ENCODE measurements around the gene SSTR1.
"Not testable (repeated sequence)": the region's sequence is repeated elsewhere in the genome, so short reads cannot be mapped to it uniquely, and the experiment has no call there.

Gene SSTR1, protein sequence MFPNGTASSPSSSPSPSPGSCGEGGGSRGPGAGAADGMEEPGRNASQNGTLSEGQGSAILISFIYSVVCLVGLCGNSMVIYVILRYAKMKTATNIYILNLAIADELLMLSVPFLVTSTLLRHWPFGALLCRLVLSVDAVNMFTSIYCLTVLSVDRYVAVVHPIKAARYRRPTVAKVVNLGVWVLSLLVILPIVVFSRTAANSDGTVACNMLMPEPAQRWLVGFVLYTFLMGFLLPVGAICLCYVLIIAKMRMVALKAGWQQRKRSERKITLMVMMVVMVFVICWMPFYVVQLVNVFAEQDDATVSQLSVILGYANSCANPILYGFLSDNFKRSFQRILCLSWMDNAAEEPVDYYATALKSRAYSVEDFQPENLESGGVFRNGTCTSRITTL

DNA sequence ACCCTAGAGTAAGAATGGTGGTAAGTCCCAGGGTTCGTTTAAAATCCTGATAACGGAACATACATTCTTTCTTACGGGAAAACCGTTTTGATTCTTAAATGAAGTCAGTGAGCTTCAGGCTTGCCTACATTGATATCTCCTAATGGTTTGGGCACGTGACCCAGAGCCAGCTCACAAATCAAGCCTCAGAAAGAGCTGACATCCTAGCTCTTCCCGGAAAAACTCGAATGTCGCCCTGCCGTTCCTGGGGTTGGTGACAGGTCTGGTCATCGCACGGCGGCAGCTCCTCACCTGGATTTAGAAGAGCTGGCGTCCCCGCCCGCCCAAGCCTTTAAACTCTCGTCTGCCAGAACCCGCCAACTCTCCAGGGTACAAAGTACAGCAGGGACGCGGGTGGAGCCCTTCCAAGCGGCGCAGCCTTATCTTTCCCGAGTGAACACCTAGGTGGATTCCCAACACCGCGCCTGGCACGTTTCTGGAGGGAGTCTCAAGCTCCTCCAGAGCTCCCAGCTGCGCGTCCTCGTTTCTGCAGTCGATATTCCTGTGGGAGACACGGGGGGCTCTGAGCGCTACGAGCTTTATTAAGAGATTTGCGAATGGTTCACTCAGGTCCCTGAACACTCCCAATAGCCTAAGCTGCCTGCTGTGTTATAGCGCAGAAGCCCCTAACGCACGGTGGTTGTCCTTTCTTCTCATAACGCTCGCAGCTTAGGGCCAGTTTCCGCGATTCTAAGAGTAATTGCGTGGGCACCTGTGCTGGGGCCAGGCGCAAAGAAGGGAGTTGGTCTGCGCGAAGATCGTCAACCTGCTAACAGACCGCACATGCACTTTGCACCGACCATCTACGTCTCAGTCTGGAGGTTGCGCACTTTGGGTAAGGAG, at the start of gene SSTR1:
TSS of gene SSTR1 (plus strand) at position 169 of the 882 bp plus-strand sequence. CDS start 1,486 bp downstream, outside the sequence.
- DNase-seq, result no peak

DNA sequence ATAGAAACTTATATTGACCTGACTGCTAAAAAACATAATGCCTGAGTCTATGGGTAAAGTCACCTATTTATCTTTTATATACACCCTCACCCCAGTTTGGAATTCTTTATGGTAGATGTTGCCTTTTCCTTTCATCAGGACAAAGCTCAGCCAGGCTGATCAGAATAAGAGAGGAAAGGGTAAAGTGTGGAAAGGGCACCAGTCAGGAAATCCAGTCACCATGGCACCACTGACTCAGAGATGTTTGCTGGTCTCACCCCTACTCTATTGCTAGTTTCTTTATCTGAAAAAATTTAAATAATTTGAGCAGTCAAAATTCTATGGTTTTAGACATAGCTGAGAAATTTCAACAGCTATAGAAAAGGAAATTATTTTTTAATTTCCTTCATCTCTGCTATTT, 49.2 kb upstream of the SSTR1 start:
- DNase-seq, result no peak

DNA sequence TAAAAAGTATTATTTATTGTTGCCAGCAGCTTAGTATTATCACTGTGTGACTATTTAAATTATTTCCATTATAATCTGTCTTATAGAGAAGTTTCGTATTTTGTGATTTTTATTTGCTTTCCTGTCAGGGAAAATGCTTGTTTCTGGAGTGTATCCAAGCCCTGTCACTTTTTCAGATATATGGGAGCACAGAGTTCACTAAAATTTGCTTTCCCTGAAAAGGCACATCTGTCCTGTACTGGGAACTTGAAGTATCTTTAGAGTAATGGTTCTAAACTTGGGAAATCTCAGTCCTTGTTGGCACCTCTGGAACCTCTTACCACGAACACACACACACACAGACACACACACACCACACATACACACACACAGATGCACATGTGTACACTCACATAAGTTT, 39.3 kb upstream of the SSTR1 start:
- no peak for DNase-seq

DNA sequence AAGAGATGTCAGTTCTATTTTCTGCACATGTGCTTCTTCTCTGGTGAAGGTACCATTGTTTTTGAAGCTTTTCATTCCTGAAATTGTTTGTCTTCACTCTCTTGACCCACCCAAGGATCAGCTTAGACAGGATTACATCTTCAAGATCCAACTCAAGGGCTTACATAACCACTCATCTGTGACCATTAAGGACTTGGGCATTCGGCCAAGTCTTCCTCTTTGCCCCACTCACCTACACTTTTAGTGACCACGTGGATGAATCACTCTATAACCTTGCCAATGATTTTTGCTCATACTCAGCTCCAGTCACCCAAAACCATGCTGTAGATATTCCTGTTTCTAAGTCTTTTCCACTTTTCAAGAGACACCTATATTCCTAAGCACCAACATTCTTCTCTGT, 36.5 kb upstream of the SSTR1 start:
- DNase-seq, result peak; percentile 100

DNA sequence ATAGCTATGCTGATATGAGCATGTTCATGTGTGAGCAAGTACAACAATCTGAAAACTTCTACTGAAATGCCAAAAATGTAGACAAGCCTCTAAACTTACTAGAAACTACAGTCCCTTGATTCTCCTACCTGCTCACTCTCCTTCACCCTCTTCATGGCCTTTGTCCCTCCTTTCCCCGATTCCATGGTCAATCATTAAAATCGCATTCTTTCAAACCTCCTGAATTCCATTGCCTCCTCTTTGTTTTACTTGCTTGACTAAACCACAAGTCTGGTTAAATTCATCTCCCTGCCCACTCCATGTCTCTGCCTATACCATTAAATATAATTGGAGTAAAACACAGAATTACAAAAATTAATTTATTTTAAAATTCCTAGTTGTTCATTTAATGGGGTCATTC, 33.0 kb upstream of the SSTR1 start:
- no peak for DNase-seq

DNA sequence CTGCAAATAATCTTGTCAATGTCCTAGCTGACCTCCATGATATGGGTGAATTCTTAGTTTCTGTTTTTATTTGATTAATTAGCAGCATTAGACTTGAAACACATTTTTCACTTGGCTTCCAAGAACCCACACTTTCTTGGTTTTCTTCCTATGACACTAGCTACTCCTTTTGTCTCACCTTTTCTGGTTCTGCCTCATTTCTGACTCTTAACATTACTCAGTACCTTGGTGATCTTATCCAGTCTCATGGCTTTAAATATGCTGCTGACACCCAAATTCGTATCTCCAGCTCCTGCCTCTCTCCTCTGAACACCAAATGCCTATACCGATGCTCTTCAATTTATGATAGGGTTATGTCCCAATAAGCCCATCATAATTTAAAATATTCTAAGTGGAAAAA, 32.0 kb upstream of the SSTR1 start:
- DNase-seq, result no peak

DNA sequence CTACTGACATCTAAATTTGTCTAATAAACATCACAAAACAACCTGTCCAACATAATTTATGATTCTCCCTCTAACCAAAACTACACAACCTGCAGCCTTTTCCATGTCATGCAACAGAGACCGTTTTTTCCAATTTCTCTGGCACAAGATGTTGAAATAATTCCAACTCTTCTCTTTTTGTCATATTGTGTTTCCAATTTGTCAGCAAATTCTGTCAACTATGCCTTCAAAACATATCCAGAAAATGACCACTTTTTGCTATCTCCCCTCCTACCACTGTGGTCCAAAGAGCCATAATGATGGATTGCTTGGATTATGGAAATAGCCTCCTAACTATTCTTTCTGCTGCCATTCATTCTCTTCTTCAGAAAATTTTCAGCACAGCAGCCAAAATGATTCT, 31.3 kb upstream of the SSTR1 start:
- no peak for DNase-seq

DNA sequence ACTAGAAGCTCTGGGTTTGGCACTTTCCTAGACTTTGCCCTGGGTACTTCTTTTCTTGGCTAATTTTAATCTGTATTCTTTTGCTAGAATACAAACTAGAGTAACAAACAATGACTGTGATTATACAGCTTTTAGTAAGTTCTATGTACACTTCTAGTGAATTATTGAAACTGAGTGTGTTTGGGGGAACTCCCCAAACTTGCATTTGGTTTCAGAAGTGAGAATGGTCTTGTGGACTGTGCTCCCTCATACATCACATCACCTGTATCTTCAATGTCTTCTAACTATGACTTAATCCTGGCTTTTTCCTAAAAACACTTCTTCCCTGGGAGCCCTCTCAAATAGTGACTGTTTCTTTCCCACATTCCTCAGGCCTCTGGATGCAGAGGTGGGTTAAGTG, 23.6 kb upstream of the SSTR1 start:
- no peak for DNase-seq

DNA sequence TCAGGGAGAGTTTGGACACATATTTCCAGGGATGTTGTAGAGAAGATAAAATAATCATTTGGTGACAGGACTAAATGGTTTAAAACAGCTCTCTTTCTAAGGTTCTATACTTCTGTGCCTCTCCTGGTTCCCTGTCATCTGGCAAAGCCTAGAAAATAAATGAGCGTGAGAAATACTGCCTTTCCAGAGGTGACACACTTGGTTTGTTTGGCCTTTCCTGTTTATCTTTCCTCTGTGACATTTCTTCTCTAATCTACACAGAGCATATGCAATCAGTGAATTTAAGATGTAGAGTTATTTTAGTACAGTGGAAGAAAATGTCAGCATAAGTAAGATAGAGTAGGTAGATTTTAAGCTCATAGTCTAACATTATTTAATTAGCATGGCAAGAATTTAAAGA, 22.0 kb upstream of the SSTR1 start:
- no peak for DNase-seq

DNA sequence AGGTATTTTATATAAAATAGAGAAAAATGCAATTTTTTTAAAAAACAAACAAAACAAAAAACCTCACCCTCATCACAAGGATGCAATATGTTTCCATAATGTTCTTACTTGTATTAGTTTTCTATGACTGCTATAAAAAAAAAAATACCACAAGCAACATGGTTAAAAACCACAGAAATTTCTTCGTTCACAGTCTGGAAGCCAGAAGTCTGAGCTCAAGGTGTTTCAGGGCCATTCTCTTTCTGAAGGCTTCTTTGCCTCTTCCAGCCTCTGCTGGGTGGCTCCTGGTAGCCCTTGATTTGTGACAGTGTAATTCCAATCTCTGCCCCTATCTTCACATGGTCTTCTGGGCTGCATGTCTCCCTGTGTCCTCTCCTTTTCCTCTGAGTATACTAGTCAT, 21.5 kb upstream of the SSTR1 start:
- DNase-seq, result no peak

DNA sequence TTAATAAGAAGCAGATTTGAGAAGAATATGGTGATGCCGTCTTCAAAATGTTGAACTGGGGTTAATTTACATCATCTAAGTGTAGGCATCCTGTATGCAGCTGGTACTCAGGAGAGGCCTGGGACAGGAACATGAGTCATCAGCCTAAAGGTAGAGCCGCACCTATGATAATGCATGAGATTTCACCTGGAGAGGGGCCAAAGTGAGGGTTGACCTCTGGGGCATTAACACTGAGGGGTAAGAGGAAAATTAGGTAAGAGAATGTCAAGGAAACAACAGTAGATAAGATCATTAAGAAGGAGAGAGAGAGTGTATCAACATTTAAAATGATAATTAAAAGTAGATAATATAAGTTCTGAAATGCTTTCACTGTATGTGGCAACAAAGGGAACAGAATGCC, 20.2 kb upstream of the SSTR1 start:
- no peak for DNase-seq

DNA sequence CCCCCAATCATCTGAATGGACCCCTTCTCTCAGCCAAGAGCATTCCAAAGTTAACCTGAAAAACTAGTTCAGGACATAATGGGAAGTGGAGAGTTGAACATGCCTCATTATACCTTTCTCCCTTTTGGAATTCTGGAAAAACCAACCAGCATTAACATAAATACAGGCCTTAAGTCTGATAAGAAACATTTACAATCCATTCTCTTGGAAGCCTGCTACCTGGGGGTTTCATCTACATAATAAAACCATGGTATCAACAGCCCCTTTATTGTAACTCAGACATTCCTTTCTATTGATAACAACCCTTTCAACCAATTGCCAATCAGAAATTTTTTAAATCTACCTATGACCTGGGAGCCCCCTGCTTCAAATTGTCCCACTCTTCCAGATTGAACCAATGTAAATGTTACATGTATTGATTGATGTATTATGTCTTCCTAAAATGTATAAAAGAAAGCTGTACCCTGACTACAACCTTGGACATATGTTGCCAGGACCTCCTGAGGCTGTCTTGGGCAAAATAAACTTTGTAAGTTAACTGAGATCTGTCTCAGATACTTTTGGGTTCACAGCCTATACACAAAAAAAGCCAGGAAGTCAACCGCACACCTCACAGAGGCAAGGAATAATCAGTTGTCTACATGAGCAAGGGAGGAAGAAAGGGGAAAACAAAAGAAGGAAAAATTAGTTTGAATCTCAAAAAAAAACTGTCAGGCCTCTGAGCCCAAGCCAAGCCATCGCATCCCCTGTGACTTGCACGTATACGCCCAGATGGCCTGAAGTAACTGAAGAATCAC, 17.6 kb upstream of the SSTR1 start:
- DNase-seq, result no peak

DNA sequence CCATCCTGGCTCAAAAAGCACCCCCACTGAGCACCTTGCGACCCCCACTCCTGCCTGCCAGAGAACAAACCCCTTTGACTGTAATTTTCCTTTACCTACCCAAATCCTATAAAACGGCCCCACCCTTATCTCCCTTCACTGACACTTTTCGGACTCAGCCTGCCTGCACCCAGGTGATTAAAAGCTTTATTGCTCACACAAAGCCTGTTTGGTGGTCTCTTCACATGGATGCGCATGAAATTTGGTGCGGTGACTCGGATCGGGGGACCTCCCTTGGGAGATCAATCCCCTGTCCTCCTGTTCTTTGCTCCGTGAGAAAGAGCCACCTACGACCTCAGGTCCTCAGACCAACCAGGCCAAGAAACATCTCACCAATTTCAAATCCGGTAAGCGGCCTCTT, 16.9 kb upstream of the SSTR1 start:
- not testable (repeated sequence) for DNase-seq

DNA sequence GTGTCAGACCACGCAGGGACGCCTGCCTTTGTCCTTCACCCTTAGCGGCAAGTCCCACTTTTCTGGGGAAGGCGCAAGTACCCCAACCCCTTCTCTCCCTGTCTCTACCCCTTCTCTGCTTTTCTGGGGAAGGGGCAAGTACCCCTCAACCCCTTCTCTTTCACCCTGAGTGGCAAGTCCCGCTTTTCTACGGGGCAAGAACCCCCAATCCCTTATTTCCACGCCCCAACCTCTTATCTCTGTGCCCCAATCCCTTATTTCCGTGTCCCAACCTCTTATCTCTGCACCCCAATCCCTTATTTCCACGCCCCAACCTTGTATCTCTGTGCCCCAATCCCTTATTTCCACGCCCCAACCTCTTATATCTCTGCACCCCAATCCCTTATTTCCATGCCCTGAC, 16.2 kb upstream of the SSTR1 start:
- not testable (repeated sequence) for DNase-seq

DNA sequence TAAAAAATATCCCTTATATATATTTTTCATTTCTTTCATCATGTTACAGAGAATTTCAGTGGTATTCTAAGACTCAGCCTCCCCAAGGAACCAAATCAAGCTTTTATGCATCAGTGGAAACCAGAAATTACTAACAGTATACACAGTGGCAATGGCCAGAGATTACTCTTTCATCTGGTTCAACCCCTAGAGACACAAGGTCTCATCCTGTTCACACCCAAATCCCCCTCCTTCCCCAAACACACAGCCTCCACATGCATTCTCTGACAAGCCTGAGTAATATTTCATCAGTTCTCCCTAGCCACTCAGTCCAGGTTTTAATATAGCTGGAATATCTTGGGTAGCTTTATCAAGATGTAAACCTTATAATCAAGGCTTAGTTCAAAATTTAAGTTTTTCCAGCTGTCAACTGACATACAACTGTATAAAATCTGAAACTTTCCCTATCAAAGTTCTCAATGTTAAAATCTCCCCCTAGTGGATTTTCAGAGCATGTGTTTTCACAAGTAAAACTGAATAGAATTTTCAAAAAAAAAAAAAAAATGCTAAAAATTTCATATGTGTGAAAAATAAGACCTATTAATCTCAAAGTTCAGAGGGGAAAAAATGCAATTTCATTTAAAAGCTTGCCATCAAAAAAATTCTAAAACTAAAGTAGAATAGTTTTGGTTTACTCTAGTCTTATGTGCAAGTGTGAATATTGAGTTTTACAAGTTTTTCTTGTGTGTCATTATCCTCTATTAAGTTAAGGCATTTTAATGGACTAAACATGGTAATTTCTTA, 10.5 kb upstream of the SSTR1 start:
- peak; percentile 22 for DNase-seq

DNA sequence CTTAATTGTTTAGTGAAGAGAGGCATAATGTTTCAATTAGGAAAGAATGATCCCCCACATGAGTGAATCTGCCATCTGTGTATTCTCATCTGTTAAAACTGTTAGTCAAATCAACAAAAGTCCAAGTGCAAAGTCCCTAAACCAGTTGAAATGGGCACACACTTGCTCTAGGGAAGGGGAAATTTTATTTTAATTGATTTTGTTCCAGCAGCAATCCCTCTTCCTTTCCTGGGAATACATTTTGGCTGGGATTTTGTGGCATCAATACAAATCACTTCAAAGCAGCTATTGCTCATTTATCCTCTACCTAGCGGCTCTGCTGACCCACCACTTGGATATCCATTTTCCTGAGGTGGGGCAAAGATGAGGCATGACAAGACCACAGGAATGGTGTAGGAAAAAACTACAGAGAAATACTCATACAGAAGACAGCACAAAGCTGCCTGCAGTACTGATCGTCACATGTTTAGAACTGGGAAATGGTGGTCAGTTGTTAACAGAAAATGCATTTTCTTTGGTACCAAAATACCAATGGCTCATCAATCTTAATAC, 9.8 kb upstream of the SSTR1 start:
- DNase-seq, result no peak

DNA sequence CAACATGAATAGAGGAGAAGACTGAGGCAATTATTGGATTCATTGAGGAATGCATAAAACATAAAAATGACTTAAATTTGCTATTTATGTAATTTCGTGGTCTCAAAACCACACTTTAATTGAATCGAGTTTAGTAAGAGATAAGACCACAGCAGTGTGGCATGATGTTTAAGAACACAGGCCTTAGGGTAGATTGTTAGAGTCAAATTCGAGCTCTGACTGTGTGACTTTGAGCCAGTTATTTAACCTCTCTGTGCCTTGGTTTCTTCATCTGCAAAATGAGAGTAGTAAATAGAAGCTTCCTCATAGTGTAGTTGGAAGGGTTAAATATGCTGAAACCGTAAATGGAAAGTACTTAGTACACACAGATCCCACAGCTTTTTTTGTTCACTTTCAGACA, 9.3 kb upstream of the SSTR1 start:
- no peak for DNase-seq

DNA sequence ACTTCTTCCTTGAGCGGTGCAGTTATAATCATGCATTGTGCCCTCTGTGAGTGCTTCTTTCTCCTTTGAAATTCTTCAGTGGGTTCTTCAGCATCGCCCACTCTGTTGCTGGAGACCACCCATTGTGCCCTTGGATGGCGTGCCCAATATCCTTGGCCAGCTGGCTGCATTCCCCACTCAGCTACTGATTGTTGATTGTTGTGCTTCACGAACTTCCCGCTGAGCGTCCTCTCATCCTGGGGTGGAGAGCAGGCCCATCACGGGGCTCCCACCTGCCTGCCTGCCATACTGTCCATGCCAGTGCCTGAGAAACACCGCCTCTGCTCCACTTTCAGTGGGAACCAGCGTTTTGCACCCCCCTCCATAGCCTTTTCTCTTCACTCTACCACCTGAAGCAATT, 8.6 kb upstream of the SSTR1 start:
- no peak for DNase-seq

DNA sequence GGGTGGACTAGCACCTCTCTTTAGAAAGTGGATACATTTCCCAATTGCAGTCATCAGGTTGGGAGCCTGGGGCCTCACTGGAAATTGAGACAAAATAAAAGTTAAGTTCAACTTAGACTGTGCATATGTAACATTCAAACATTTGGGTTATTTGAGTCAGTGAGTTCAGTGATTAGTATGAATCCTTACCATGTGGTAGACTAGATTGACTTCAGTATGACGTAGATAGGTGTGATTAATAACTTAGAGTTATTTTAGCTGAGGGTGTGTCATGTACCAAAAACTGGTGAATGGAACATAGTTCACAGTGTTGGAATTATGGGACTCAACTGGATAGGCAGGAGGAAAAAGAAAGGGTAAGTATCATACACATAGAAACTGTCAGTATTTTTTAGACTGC, 8.0 kb upstream of the SSTR1 start:
- no peak for DNase-seq

DNA sequence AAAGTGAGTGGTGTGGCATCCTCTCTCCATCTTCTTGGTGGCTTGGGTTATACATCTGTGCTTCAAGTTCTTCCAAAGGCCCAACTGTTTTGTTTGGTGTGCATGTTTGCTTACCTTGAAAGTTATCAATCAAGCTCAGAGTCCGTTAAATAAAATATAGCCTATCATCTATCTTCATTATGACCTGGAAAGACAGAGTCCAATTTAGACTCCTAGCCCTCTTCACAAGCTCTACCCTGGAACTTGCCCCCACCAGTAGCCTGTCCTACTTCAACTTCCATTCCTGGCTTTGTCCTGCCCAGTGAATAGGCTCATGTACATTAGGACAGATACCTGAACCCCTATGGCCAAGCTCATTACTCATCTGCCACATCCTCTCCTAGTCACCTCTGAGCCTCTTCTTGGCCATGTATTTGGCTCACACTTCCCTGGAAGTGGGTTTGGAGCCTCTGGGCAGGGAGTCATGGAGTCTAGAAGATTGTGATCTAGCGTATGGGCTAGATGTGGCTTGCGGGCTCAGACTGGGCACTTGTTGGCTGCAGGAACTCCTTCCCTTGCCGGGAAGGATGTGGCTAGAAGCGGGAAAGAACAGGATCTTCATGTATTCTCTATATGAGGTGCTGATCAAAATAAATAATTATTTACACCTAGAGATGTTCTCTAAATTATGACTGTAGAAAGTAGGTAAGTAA, 6.4 kb upstream of the SSTR1 start:
- no peak for DNase-seq

DNA sequence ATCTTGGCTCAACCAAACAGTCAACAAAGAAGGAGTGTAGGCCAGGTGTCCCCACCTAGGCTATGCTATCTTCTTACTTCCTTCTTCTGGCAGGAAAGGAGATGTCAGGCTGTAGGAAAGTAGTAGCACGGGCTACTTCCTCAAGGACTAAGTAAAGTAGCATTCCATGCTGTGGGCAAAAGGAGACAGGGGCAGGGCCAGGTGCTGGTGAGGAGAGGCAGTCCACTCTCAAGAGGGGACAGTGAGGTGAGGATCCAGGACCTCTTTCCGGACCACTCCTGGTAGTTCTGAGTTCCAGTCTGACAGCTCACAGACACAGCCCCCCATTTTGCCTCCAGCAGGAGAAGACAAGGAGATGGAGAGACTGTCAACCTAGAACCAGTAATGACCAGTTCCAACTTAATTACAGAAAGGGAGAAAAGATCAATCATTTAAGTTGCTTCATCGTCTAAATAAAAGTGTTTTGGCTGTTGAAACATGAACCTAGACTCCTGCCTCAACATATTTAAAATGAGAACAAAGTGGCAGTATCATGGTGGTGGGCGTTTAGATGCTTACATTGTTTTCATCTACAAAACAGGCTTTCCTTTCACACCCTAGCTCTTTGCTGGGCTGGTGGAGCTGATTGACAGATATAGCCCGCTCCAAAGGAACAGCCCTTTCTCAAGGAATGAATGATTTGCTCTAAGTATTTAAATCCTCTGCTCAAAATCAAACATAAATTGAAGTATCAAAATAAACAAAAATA, 5.1 kb upstream of the SSTR1 start:
- no peak for DNase-seq

All from DMS79 treated with DMSO at 0.1 percent for 48 hours (cell line).